PC-9 (cell line): ENCODE results near the gene KIF26B. TPM values are rescaled to one million over a fixed set of nuclear protein-coding genes. Genes with fewer than 3 reads are reported as not detected.

ENCODE experiments used
- BruUV-seq: library from RNA; stranded (reverse); fragments of 400-500 nt; replicated peaks from 2 replicates; lab custom pipeline; 2021; lab: Mats Ljungman, UMichigan
- CTCF ChIA-PET: fragments of 300-600 bp; sonication (Branson Sonifier 250); formaldehyde crosslinking; loops from one replicate; lab custom pipeline; 2022; ENCODE audit warnings: antibody characterized with exemption; lab: Charles Lee
- POLR2A ChIA-PET: fragments of 300-600 bp; sonication (Branson Sonifier 250); formaldehyde crosslinking; loops from one replicate; lab custom pipeline; 2022; ENCODE audit warnings: antibody characterized with exemption; ENCODE audit not compliant: unreplicated experiment; lab: Charles Lee
- DNase-seq, 2 experiments: peaks; one replicate each; pipeline versions ENCODE4 v3.0.0 to v3.0.0-alpha.2; 2015 to 2022; ENCODE audit warnings: mixed read lengths in 1 of 2
- H2AFZ ChIP-seq: fragments of 200-600 bp; sonication (generic); 2 replicates; pipeline ENCODE4 v1.8.1; 2017; ENCODE audit warnings: antibody characterized with exemption
- H3F3A ChIP-seq: fragments of 200-600 bp; sonication (generic); 2 replicates; pipeline ENCODE4 v1.8.1; 2017; ENCODE audit warnings: antibody characterized with exemption, mild to moderate bottlenecking, low read depth; ENCODE audit not compliant: insufficient read depth
- H3K27ac ChIP-seq: fragments of 200-600 bp; sonication (generic); 2 replicates; pipeline ENCODE4 v1.6.1; 2016; ENCODE audit warnings: mixed run types
- H3K27me3 ChIP-seq: fragments of 200-600 bp; sonication (generic); 2 replicates; pipeline ENCODE4 v1.6.1; 2016; ENCODE audit warnings: low read depth, mixed run types; ENCODE audit not compliant: insufficient read depth
- H3K36me3 ChIP-seq: fragments of 200-600 bp; sonication (generic); 2 replicates; pipeline ENCODE4 v1.6.1; 2016; ENCODE audit warnings: low read depth, mixed run types
- H3K4me1 ChIP-seq: fragments of 200-600 bp; sonication (generic); replicated peaks from 2 replicates; pipeline ENCODE4 v1.6.1; 2016; ENCODE audit warnings: mixed run types; ENCODE audit not compliant: insufficient read depth
- H3K4me2 ChIP-seq: fragments of 200-600 bp; sonication (generic); 2 replicates; pipeline ENCODE4 v1.6.1; 2017; ENCODE audit warnings: mixed run types
- H3K4me3 ChIP-seq: fragments of 200-600 bp; sonication (generic); 2 replicates; pipeline ENCODE4 v1.6.1; 2016; ENCODE audit warnings: mixed run types
- H3K79me2 ChIP-seq: fragments of 200-600 bp; sonication (generic); 2 replicates; pipeline ENCODE4 v1.6.1; 2017; ENCODE audit warnings: low read depth, mixed run types
- H3K9me2 ChIP-seq: fragments of 200-600 bp; sonication (generic); 2 replicates; pipeline ENCODE4 v1.8.1; 2017; ENCODE audit warnings: mild to moderate bottlenecking; ENCODE audit not compliant: insufficient read depth
- H3K9me3 ChIP-seq: fragments of 200-600 bp; sonication (generic); 2 replicates; pipeline ENCODE4 v1.8.1; 2016; ENCODE audit warnings: low read depth; ENCODE audit not compliant: insufficient read depth
- H4K20me1 ChIP-seq: fragments of 200-600 bp; sonication (generic); 2 replicates; pipeline ENCODE4 v1.8.1; 2017; ENCODE audit not compliant: insufficient read depth
- CTCF ChIP-seq: fragments of 200-600 bp; sonication (generic); conservative IDR thresholded peaks from 2 replicates; pipeline ENCODE4 v1.6.1; 2017; ENCODE audit warnings: mixed run types, antibody characterized with exemption, mild to moderate bottlenecking, moderate library complexity
- EZH2 ChIP-seq: fragments of 200-600 bp; sonication (generic); IDR thresholded peaks from 2 replicates; pipeline ENCODE4 v1.8.0; 2017; ENCODE audit warnings: antibody characterized with exemption, low read depth
- intact Hi-C: fragments of 100-400 bp; cut with micrococcal nuclease; formaldehyde crosslinking; loops from one replicate; pipeline ENCODE4 v1.10.0; 2022; ENCODE audit not compliant: unreplicated experiment
- total RNA-seq: library from RNA; stranded (reverse); gene quantifications from 2 replicates; pipeline ENCODE4 v1.2.3, GENCODE V29; 2021

The KIF26B gene
- total RNA-seq, 1 experiment from 2014 or later: 0.11 TPM

- H3K79me2 ChIP-seq: no peaks in the 10 kb centered on the region
- H3K4me3 ChIP-seq: no peak overlapping the region
- H4K20me1 ChIP-seq: no peaks in the 10 kb centered on the region
- CTCF ChIA-PET: no interaction called here
- H3K36me3 ChIP-seq: no peaks in the 10 kb centered on the region
- intact Hi-C loops: no loop called here
- no peak for DNase-seq
- no peaks in the 10 kb centered on the region for H3F3A ChIP-seq
- H3K4me1 ChIP-seq: no peaks in the 10 kb centered on the region
- no peaks in the 10 kb centered on the region for H3K9me3 ChIP-seq
- no peak overlapping the region for H3K27ac ChIP-seq
- POLR2A ChIA-PET: no interaction called here
- no TSS peak for BruUV-seq
- no peaks in the 10 kb centered on the region for H3K9me2 ChIP-seq
- H3K4me2 ChIP-seq: no peak overlapping the region
- no peak for TF ChIP-seq EZH2
- no peak for TF ChIP-seq CTCF
- peaks cover 61% of the 10 kb centered on the region for H3K27me3 ChIP-seq
- no peak overlapping the region for H2AFZ ChIP-seq
These were observed 223.5 kb downstream of the KIF26B start for GRCh38 chr1:245378311-245378722.

GRCh38 chr1:245378745-245379144, 224.0 kb downstream of the KIF26B start:
- intact Hi-C loops: no loop called here
- Histone ChIP-seq H3K4me2 (no peak overlapping the region), H3K27ac (no peak overlapping the region), H3K36me3 (no peaks in the 10 kb centered on the region), H3K79me2 (no peaks in the 10 kb centered on the region), H3K27me3 (peaks cover 61% of the 10 kb centered on the region), H3K4me3 (no peak overlapping the region), H3K9me3 (no peaks in the 10 kb centered on the region), H3K9me2 (no peaks in the 10 kb centered on the region), H4K20me1 (no peaks in the 10 kb centered on the region), H3K4me1 (no peaks in the 10 kb centered on the region), H3F3A (no peaks in the 10 kb centered on the region), H2AFZ (no peak overlapping the region)
- POLR2A ChIA-PET: no interaction called here
- TF ChIP-seq CTCF (no peak), EZH2 (no peak)
- BruUV-seq: no TSS peak
- DNase-seq: no peak
- CTCF ChIA-PET: no interaction called here

GRCh38 chr1:245380790-245381535, 226.2 kb downstream of the KIF26B start:
- BruUV-seq: no TSS peak
- Histone ChIP-seq H3F3A (no peaks in the 10 kb centered on the region), H3K9me3 (no peaks in the 10 kb centered on the region), H3K36me3 (no peaks in the 10 kb centered on the region), H3K4me1 (no peaks in the 10 kb centered on the region), H3K9me2 (no peaks in the 10 kb centered on the region), H3K4me3 (no peak overlapping the region), H3K27me3 (peaks cover 64% of the 10 kb centered on the region), H3K4me2 (no peak overlapping the region), H3K27ac (no peak overlapping the region), H2AFZ (no peak overlapping the region), H3K79me2 (no peaks in the 10 kb centered on the region), H4K20me1 (no peaks in the 10 kb centered on the region)
- ChIA-PET POLR2A (no interaction called here), CTCF (interaction anchor here (0.6 to 0.7 kb wide), 2 partner anchors 140 to 1186 kb away, joined by 4 to 5 read pairs; no protein-coding TSS in a partner anchor)
- TF ChIP-seq CTCF: 0 out of 2 replicates have a peak, but pooled peaks have one; percentile 15
- TF ChIP-seq EZH2: no peak
- DNase-seq: no peak
- intact Hi-C loops: no loop called here
